GM21423 (cell line): ENCODE data around the gene ARMC5.
"Not testable (repeated sequence)": the region's sequence is repeated elsewhere in the genome, so short reads cannot be mapped to it uniquely, and the experiment has no call there.

ENCODE experiments used
- ATAC-seq: cut with Tn5 transposase; IDR thresholded peaks from one replicate; pipeline ENCODE4 v1.9.1; 2021; ENCODE audit warnings: mild to moderate bottlenecking, moderate library complexity; ENCODE audit not compliant: unreplicated experiment

Gene ARMC5

GRCh38 chr16:31476303-31477219 is 17.3 kb downstream of the ARMC5 start:
- peak; percentile 68 for ATAC-seq

- ATAC-seq: no peak
Observed at GRCh38 chr16:31477220-31478216, 18.2 kb downstream of the ARMC5 start.

- ATAC-seq: no peak
Observed at GRCh38 chr16:31478956-31479355, 19.7 kb downstream of the ARMC5 start.

GRCh38 chr16:31479751-31480150 is 20.4 kb downstream of the ARMC5 start:
- ATAC-seq: no peak

GRCh38 chr16:31480851-31481536 is 21.7 kb downstream of the ARMC5 start:
- no peak for ATAC-seq

GRCh38 chr16:31483081-31483480 is 23.8 kb downstream of the ARMC5 start, which contains the start of gene SLC5A2:
Gene SLC5A2, plus strand, starts transcription at chr16:31483123. Its CDS starts 14 bp downstream, at chr16:31483137.
- no peak for ATAC-seq

GRCh38 chr16:31484048-31484447 is 24.7 kb downstream of the ARMC5 start:
- not testable (repeated sequence) for ATAC-seq

GRCh38 chr16:31484491-31485171 is 25.3 kb downstream of the ARMC5 start:
- ATAC-seq: no peak

GRCh38 chr16:31485571-31485970 is 26.3 kb downstream of the ARMC5 start:
- no peak for ATAC-seq

GRCh38 chr16:31486045-31486444 is 26.7 kb downstream of the ARMC5 start:
- no peak for ATAC-seq

GRCh38 chr16:31487071-31487719 is 27.9 kb downstream of the ARMC5 start:
- ATAC-seq: no peak

- peak; percentile 77 for ATAC-seq
Observed at GRCh38 chr16:31487720-31488467, 28.6 kb downstream of the ARMC5 start.

GRCh38 chr16:31488468-31489297 is 29.4 kb downstream of the ARMC5 start:
- no peak for ATAC-seq

- no peak for ATAC-seq
Observed at GRCh38 chr16:31489298-31489564, 29.9 kb downstream of the ARMC5 start.

- ATAC-seq: no peak
Observed at GRCh38 chr16:31489616-31490584, 30.6 kb downstream of the ARMC5 start.

- no peak for ATAC-seq
Observed at GRCh38 chr16:31491778-31492418, 32.6 kb downstream of the ARMC5 start.
